ENCODE results near the gene IFI27L1. TPM values are rescaled to one million over a fixed set of nuclear protein-coding genes. Genes with fewer than 3 reads are reported as not detected.
A peak's percentile ranks its signal among the peaks of the same experiment; 100 is the strongest.

Gene IFI27L1
- total RNA-seq, 6 experiments from 2014 or later: 22.3 to 28.2 (median 23.7) TPM

- H3K9me3 Mint-ChIP-seq: no peaks in the 10 kb centered on the region
- H3K27ac Mint-ChIP-seq: no peak overlapping the region
- peaks cover 31% of the 10 kb centered on the region for H3K4me1 Mint-ChIP-seq (ENCODE audit: low read depth)
- no peak for TF ChIP-seq CTCF (IDR thresholded peaks at IDR 0.05)
- H3K4me3 Mint-ChIP-seq: no peak overlapping the region
- DNase-seq: no peak
- no peaks in the 10 kb centered on the region; the same call in 1 of the 2 replicates for H3K27me3 Mint-ChIP-seq (ENCODE audit: insufficient read depth)
- H3K36me3 Mint-ChIP-seq (ENCODE audit: low read depth): peaks cover 8% of the 10 kb centered on the region
These were observed 17.9 kb downstream of the IFI27L1 start for GRCh38 chr14:94099006-94099405.

- peaks cover 8% of the 10 kb centered on the region for H3K36me3 Mint-ChIP-seq (ENCODE audit: low read depth)
- peak; percentile 83 for DNase-seq
- TF ChIP-seq CTCF (IDR thresholded peaks at IDR 0.05): no peak
- peak overlapping the region; percentile 78 for H3K27ac Mint-ChIP-seq
- H3K4me1 Mint-ChIP-seq (ENCODE audit: low read depth): peaks cover 31% of the 10 kb centered on the region
- H3K9me3 Mint-ChIP-seq: no peaks in the 10 kb centered on the region
- no peak overlapping the region for H3K4me3 Mint-ChIP-seq
- no peaks in the 10 kb centered on the region; the same call in none of the 2 replicates for H3K27me3 Mint-ChIP-seq (ENCODE audit: insufficient read depth)
These were observed 19.7 kb downstream of the IFI27L1 start for GRCh38 chr14:94100847-94101246.

- peaks cover 8% of the 10 kb centered on the region for H3K36me3 Mint-ChIP-seq (ENCODE audit: low read depth)
- H3K27me3 Mint-ChIP-seq (ENCODE audit: insufficient read depth): no peaks in the 10 kb centered on the region; the same call in none of the 2 replicates
- peaks cover 31% of the 10 kb centered on the region for H3K4me1 Mint-ChIP-seq (ENCODE audit: low read depth)
- no peak for DNase-seq
- H3K4me3 Mint-ChIP-seq: no peak overlapping the region
- no peak overlapping the region for H3K27ac Mint-ChIP-seq
- TF ChIP-seq CTCF (IDR thresholded peaks at IDR 0.05): no peak
- H3K9me3 Mint-ChIP-seq: no peaks in the 10 kb centered on the region
These were observed 20.6 kb downstream of the IFI27L1 start for GRCh38 chr14:94101748-94102147.

- no peaks in the 10 kb centered on the region for H3K9me3 Mint-ChIP-seq
- no peaks in the 10 kb centered on the region; the same call in 1 of the 2 replicates for H3K36me3 Mint-ChIP-seq (ENCODE audit: low read depth)
- no peak for TF ChIP-seq CTCF (IDR thresholded peaks at IDR 0.05)
- DNase-seq: no peak
- H3K27me3 Mint-ChIP-seq (ENCODE audit: insufficient read depth): no peaks in the 10 kb centered on the region; the same call in none of the 2 replicates
- H3K4me1 Mint-ChIP-seq (ENCODE audit: low read depth): peaks cover 31% of the 10 kb centered on the region
- H3K27ac Mint-ChIP-seq: no peak overlapping the region
- no peak overlapping the region for H3K4me3 Mint-ChIP-seq
These were observed 21.8 kb downstream of the IFI27L1 start for GRCh38 chr14:94102768-94103482.

GRCh38 chr14:94103554-94104150 is 22.5 kb downstream of the IFI27L1 start:
- H3K27me3 Mint-ChIP-seq (ENCODE audit: insufficient read depth): no peaks in the 10 kb centered on the region; the same call in none of the 2 replicates
- H3K4me3 Mint-ChIP-seq: no peak overlapping the region
- peaks cover 25% of the 10 kb centered on the region for H3K4me1 Mint-ChIP-seq (ENCODE audit: low read depth)
- no peak for DNase-seq
- H3K36me3 Mint-ChIP-seq (ENCODE audit: low read depth): no peaks in the 10 kb centered on the region
- no peaks in the 10 kb centered on the region for H3K9me3 Mint-ChIP-seq
- TF ChIP-seq CTCF (IDR thresholded peaks at IDR 0.05): no peak
- no peak overlapping the region for H3K27ac Mint-ChIP-seq
